Type B pancreatic cell (in vitro differentiated cells): ENCODE data around the gene GGACT. TPM values are rescaled to one million over a fixed set of nuclear protein-coding genes. Genes with fewer than 3 reads are reported as not detected.

Experiments used
- DNase-seq: peaks from one replicate; pipeline ENCODE4 v3.0.0; 2021; ENCODE audit warnings: mixed read lengths; ENCODE audit not compliant: unreplicated experiment; ENCODE audit errors: extremely low spot score
- H3K27ac Mint-ChIP-seq: 2 replicates; pipeline ENCODE4 v1.8.0; 2021; ENCODE audit warnings: mild to moderate bottlenecking, mixed read lengths
- H3K27me3 Mint-ChIP-seq: 2 replicates; pipeline ENCODE4 v1.8.0; 2021; ENCODE audit warnings: mixed read lengths
- H3K36me3 Mint-ChIP-seq: 2 replicates; pipeline ENCODE4 v1.8.0; 2021; ENCODE audit warnings: mixed read lengths
- H3K4me1 Mint-ChIP-seq: one replicate; pipeline ENCODE4 v1.8.0; 2021; ENCODE audit warnings: mixed read lengths; ENCODE audit not compliant: unreplicated experiment
- H3K4me3 Mint-ChIP-seq: 2 replicates; pipeline ENCODE4 v1.8.0; 2021; ENCODE audit warnings: mild to moderate bottlenecking, mixed read lengths
- H3K9me3 Mint-ChIP-seq: 2 replicates; pipeline ENCODE4 v1.8.0; 2021; ENCODE audit warnings: mixed read lengths
- total RNA-seq: library from RNA; stranded (reverse); gene quantifications from 2 replicates; pipeline ENCODE4 v1.2.1, GENCODE V29; 2021; ENCODE audit warnings: low replicate concordance
- TF ChIP-seq, protein P1 (sequence below): fragments of 200-600 bp; sonication (generic); conservative IDR thresholded peaks from 2 replicates; pipeline ENCODE4 v1.5.0; 2021; ENCODE audit warnings: antibody characterized with exemption, mild to moderate bottlenecking

Gene GGACT
- total RNA-seq, 1 donor from 2014 or later = 5.9 TPM

DNA sequence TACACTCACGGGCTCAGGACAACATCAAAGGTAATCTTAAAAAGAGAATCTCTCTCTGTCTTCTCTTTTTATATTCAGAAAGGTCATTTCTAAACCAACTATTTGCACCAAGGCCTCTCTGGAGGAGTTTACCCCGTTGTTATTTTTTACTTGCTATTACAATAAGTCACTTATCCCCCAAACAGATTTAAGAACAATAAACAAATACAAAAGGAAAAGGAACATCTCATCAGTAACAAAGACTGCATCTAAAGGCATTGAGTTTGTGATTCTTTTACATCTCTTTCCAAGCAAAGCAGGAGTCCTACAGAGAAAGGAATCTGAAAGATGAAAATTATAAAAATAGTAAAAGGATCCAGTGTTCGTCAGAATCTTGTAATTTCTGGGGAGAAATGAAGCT, 75.4 kb downstream of the GGACT start:
- Mint-ChIP-seq H3K4me3 (no peak overlapping the region), H3K36me3 (peaks cover 1% of the 10 kb centered on the region), H3K27ac (peak overlapping the region; percentile 10), H3K9me3 (no peaks in the 10 kb centered on the region), H3K27me3 (no peaks in the 10 kb centered on the region), H3K4me1 (peaks cover 67% of the 10 kb centered on the region)
- no peak for DNase-seq
- TF ChIP-seq, protein P1, sequence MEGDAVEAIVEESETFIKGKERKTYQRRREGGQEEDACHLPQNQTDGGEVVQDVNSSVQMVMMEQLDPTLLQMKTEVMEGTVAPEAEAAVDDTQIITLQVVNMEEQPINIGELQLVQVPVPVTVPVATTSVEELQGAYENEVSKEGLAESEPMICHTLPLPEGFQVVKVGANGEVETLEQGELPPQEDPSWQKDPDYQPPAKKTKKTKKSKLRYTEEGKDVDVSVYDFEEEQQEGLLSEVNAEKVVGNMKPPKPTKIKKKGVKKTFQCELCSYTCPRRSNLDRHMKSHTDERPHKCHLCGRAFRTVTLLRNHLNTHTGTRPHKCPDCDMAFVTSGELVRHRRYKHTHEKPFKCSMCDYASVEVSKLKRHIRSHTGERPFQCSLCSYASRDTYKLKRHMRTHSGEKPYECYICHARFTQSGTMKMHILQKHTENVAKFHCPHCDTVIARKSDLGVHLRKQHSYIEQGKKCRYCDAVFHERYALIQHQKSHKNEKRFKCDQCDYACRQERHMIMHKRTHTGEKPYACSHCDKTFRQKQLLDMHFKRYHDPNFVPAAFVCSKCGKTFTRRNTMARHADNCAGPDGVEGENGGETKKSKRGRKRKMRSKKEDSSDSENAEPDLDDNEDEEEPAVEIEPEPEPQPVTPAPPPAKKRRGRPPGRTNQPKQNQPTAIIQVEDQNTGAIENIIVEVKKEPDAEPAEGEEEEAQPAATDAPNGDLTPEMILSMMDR = no peak

DNA sequence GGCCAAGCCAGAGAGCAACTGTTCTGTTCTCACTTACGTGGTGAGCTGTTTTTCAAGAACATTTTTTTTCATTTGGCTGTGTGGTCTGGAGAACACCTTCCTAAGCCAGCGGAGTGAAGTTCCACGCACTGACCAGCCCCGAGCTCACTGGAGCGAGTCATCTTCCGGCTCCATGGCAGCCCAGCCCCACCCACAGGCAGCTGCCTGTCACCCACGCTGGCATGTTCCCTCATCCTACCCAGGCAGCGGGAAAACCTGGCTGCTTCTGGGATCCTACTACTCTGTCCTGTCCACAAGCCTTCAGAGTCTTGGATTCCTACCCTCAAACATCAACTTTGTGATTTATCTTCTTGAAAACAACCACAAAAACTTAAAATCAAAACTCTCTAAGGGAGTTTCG, 76.2 kb downstream of the GGACT start:
- no peak for DNase-seq
- H3K4me1 Mint-ChIP-seq = peaks cover 64% of the 10 kb centered on the region
- no peaks in the 10 kb centered on the region for H3K9me3 Mint-ChIP-seq
- TF ChIP-seq, protein P1 = no peak
- no peaks in the 10 kb centered on the region for H3K27me3 Mint-ChIP-seq
- no peak overlapping the region for H3K27ac Mint-ChIP-seq
- no peak overlapping the region for H3K4me3 Mint-ChIP-seq
- no peaks in the 10 kb centered on the region for H3K36me3 Mint-ChIP-seq

DNA sequence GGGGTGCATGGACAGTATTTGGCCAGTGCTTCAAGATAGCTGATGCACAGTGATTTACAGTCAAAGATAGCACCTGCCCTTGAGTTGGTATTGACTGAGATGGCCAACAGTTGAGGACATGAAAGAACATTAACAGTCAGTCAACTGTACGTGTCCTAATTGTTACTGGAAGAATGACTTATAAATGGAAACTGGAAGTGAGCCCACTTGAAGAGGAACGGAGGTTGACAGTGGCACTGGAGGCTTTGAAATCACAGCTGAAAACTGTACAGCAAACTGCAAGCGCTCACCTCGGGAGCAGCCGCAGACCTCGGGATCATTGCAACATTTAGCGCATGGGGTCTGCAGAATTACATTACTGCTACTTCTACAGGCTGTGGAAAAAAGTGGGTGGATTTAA, 77.1 kb downstream of the GGACT start:
- Mint-ChIP-seq H3K9me3 (no peaks in the 10 kb centered on the region), H3K36me3 (peaks cover 2% of the 10 kb centered on the region), H3K4me1 (peaks cover 57% of the 10 kb centered on the region), H3K4me3 (no peak overlapping the region), H3K27me3 (no peaks in the 10 kb centered on the region), H3K27ac (no peak overlapping the region)
- DNase-seq = no peak
- TF ChIP-seq, protein P1 = no peak

DNA sequence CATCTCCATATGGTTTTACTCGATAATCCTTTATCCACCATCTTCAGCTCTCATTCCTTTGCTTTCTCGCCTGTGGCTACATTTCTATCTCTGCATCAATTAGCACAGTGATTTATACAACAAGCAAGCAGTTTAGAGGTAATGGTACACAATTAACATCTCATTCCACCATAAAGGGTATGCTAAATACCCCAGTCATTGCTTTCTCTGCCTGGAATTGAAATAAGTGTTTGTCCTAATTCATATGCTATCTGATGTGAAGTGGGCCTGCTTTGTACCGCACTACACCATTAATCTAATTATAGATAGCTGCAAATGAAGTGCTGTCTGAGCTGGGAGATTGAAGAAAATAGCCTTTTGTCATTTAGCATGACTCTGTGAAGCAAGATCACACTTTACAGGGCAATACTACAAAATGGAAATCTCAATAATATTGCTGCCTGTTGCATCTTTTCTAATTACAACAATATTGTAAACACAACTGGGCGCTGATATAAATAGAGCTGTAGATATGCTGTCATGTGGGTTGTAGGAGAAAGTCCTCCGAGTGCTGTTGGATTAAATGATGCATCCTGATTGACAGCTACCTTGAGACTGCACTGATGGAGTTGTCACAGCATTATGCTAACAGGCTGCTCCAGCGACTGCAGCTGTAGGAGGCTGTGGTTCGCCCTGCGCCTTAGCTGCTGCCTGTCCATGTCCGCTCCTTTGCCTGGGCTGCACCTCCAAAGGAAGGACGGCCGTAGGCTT, 78.2 kb downstream of the GGACT start:
- peaks cover 4% of the 10 kb centered on the region for H3K36me3 Mint-ChIP-seq
- TF ChIP-seq, protein P1 = no peak
- H3K27me3 Mint-ChIP-seq = no peaks in the 10 kb centered on the region
- DNase-seq = no peak
- H3K27ac Mint-ChIP-seq = no peak overlapping the region
- peaks cover 55% of the 10 kb centered on the region for H3K4me1 Mint-ChIP-seq
- no peak overlapping the region for H3K4me3 Mint-ChIP-seq
- no peaks in the 10 kb centered on the region for H3K9me3 Mint-ChIP-seq

DNA sequence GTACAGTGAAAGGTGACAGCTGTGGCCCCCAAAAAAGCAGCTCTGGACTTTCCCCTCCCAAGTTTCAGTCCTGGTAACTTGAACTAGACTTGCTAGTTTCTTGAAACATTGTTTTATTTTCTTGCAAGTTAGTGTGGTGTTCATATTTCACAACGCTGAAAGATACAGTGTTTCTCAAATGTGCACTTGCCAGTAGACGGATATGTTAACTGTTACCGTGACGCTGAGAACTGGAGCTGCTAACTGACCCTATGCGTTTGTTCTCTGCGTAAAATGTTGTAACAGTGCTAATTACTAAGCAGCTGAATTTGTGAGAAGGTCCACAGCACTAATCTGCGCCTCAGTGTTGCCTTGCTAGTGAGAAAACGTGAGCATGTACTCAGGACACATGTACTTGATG, 79.6 kb downstream of the GGACT start:
- DNase-seq = no peak
- no peaks in the 10 kb centered on the region for H3K9me3 Mint-ChIP-seq
- no peaks in the 10 kb centered on the region for H3K27me3 Mint-ChIP-seq
- TF ChIP-seq, protein P1 = no peak
- H3K4me3 Mint-ChIP-seq = no peak overlapping the region
- no peak overlapping the region for H3K27ac Mint-ChIP-seq
- peaks cover 4% of the 10 kb centered on the region for H3K36me3 Mint-ChIP-seq
- H3K4me1 Mint-ChIP-seq = peaks cover 45% of the 10 kb centered on the region

DNA sequence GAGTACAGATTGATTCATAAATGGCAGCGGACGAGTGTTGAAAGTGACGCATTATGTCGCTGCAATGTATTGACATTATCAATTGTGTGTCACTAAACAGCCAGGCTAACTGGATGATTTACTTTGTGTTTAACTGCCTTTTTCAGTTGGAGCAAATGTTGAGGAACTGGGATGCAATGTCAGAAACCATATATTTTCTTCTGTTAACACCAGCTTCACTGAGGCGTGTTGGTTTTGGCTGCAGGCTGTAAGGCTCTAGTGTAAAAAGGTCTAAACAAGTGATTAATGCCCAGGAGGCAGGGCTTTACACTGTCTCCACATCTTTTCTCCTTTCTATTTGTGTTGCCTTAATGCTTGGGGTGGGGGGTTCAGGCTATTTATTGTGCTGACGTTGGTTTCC, 80.1 kb downstream of the GGACT start:
- Mint-ChIP-seq H3K27ac (no peak overlapping the region), H3K36me3 (peaks cover 4% of the 10 kb centered on the region), H3K27me3 (no peaks in the 10 kb centered on the region), H3K9me3 (no peaks in the 10 kb centered on the region), H3K4me1 (peaks cover 40% of the 10 kb centered on the region), H3K4me3 (no peak overlapping the region)
- TF ChIP-seq, protein P1 = no peak
- DNase-seq = no peak
